VCaP (cell line): ENCODE data around the gene XPR1.

Experiments used
- H3K27ac ChIP-seq: fragments of 450-650 bp; 2 replicates; pipeline ENCODE4 v1.5.1; 2017
- TF ChIP-seq, protein P1 (sequence below): fragments of 450-650 bp; conservative IDR thresholded peaks from 2 replicates; pipeline ENCODE4 v1.5.1; 2017; ENCODE audit warnings: mild to moderate bottlenecking, moderate library complexity

Gene XPR1

DNA sequence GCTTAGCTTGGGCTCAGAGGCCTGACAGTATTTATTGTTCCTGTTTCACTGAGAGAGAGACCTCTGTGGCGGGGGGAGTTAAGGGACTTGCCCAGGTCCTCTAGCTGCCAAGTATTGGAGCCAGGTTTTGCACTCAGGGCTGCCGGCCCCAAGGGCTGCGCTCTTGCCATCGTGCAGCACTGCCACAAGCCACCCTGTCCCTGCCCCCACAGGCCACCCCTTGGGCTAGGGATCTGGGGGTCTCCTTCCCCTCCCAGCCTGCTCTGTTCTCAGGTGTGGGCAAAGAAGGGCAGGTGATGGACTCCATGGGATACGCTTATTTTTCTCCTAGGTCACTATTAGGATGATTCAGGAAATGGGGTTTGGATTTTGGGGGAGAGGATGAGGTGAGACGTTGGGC lies 289.6 kb downstream of the XPR1 start:
- no peak overlapping the region for H3K27ac ChIP-seq
- TF ChIP-seq, protein P1, sequence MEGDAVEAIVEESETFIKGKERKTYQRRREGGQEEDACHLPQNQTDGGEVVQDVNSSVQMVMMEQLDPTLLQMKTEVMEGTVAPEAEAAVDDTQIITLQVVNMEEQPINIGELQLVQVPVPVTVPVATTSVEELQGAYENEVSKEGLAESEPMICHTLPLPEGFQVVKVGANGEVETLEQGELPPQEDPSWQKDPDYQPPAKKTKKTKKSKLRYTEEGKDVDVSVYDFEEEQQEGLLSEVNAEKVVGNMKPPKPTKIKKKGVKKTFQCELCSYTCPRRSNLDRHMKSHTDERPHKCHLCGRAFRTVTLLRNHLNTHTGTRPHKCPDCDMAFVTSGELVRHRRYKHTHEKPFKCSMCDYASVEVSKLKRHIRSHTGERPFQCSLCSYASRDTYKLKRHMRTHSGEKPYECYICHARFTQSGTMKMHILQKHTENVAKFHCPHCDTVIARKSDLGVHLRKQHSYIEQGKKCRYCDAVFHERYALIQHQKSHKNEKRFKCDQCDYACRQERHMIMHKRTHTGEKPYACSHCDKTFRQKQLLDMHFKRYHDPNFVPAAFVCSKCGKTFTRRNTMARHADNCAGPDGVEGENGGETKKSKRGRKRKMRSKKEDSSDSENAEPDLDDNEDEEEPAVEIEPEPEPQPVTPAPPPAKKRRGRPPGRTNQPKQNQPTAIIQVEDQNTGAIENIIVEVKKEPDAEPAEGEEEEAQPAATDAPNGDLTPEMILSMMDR = no peak

DNA sequence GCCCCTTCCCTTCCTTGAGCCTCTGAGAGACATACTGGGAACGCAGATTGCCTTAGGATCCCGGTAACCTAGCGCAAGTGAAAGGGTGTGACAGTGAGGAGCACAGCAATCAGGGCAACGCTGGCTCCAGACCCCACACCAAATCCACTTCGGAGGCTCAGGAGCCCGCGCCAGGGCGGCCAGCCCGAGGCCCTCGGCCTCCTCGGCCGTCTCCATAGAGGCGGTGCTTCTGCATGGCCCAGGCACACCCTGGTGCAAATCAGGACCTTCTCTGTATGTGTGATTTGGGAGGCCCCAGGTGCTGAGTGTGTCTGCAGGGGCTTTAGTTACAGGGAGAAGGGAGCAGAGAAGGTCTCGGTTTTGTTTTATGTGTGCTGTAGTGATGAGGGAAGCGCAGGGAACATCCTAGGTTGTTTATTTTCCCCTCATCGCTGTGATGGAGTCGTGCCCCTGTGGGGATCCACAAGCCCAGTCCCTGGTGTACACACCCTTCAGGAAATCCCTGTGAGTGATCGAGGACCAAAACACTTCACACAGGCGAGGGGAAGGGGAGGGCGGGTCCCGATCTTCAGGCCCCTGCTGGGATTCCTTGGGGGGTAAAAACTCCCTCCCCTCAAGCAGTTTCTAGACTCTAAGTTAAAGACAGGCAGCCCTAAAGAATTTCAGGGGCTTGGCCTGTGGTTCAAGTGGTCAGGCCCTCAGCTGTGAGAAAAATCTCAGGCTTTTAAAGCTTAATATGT lies 290.2 kb downstream of the XPR1 start:
- no peak overlapping the region for H3K27ac ChIP-seq
- TF ChIP-seq, protein P1 = no peak

DNA sequence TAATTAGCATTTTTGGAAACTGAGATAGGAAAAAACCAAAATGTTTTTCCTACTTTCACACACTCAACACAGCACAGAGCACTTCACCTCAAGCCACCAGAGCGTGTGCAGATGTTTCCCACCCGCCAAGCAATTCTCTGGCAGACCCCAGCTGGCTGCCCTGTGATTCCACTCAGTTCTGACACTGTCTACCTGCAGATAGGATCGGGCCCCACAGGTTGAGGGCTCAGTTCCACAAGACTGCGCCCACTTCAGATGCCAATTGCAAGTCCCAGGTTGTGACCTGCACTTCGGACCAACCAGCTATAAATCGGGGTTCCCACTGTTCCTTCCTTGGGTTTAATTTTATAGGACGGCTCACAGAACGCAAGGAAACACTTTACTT lies 290.8 kb downstream of the XPR1 start:
- TF ChIP-seq, protein P1 = no peak
- no peak overlapping the region for H3K27ac ChIP-seq

DNA sequence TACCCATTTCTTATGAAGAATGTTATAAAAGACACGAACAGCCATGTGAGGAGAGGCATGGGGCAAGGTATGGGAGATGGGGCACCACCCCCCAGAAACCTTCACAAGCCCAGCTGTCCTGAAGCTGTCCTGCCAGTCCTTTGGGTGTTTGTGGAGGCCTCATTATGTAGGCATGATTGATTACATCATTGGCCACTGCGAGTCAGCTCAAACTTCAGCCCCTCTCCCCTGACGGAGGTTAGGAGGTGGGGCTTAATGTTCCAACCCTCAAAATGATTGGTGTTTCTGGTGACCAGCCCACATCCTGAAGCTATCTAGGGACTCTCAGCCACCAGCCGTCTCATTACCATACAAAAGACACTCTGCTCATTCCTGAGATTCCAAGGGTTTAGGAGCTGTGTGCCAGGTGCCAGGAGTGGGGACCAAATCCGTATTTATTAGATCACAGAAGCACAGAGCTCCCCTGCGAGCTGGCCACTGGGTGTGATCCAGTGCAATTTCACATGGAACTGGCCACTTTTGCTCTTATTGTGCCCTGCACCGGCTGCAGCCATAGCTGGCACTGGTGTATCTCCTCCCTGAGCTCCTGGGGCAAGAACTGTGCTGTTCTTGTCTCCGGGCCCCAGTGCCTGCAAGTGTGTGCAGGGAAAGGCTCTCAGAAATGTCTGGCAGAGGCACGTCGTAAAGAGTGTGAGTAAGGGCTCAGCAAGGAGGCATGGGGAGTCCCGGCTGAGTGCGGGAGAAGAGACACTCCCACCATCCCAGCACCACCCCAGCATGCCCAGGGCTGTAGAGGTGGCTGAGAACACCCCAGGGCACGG lies 291.4 kb downstream of the XPR1 start:
- H3K27ac ChIP-seq = no peak overlapping the region
- TF ChIP-seq, protein P1 = no peak

DNA sequence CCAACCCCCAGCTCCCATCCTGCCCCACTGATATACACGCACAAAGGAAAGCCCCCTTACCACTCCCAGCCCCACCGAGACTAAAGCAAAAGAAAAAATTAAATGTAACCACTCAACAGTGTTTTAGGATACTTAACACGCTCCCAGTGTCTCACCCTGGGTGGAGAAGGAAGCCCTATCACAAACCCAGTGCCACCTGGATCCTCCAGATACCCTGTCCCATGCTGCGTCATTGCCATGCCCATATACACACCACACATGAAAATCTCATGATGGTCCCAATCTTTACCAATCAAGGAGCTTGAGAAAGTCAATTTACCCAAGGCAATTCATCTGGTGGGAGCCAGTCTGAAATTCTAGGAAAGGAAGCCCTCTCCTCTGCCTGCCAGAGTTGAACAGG lies 292.1 kb downstream of the XPR1 start:
- H3K27ac ChIP-seq = no peak overlapping the region
- TF ChIP-seq, protein P1 = no peak

DNA sequence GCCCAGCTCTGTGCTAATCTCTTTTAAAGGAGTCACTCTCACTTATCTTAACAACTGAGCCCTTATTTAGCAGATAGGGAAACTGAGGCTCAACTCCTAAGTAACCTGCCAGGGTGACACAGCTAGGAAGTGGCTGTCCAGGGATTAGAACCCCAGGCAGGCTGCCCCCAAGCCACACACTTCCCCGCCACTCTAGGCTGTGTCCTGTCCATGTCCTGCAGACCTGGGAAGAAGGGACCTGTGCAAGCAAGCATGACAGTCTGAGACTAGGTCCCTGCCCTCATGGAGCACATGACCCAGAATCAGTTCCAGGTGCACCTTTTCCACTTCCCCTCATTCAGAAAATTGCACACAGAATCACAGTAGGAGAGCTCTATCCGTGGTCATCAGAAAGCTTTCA lies 293.1 kb downstream of the XPR1 start:
- H3K27ac ChIP-seq = no peak overlapping the region

DNA sequence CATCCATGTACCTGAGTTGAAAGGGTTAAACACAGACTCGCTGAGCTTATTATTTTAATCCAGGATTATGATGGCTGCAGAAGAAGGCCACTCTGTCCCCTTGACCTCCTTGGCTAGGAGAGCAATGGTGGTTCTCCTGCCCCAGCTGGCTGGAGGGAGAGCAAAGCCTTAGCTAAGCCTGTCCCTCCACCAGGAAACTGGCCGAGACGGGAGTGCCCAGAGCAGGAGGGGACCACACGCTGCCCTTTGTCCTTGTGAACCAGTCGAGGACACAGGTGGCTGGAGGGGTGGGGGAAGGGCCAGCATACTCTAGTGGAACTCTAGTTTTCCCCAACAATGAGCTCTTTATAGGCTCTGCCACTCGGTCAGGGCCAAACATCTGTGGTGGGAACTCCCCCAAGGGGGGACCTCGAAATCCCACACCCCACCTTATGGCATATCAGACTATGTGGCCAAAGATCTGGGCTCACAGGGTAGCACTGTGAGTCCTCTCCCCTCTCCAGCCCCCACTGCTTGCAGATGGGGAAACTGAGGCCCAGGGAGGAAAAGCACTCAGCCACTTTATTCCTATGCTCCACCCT lies 293.7 kb downstream of the XPR1 start:
- no peak overlapping the region for H3K27ac ChIP-seq
- TF ChIP-seq, protein P1 = no peak

More for the DNA sequence above, 293.1 kb downstream of the XPR1 start:
- TF ChIP-seq, protein P1 = no peak
